IMR-90 (cell line): Measurements from ENCODE around the gene NACC2. TPM values are rescaled to one million over a fixed set of nuclear protein-coding genes. Genes with fewer than 3 reads are reported as not detected.

ENCODE experiments used
- ATAC-seq: fragments of 200-7000 bp; cut with Tn5 transposase; 2 replicates; pipeline ENCODE4 v1.9.1; 2020; ENCODE audit warnings: low read depth, mild to moderate bottlenecking, moderate library complexity
- BruUV-seq: library from RNA; stranded (reverse); fragments of 400-500 nt; replicated peaks from 2 replicates; lab custom pipeline; 2021; lab: Mats Ljungman, UMichigan
- CTCF ChIA-PET: fragments of 300-600 bp; formaldehyde crosslinking; extraction: SDS; loops from one replicate; lab custom pipeline; 2021; ENCODE audit warnings: antibody characterized with exemption; lab: Yijun Ruan, JAX
- POLR2A ChIA-PET: fragments of 300-600 bp; sonication (Branson Sonifier 250); formaldehyde crosslinking; loops from one replicate; lab custom pipeline; 2022; ENCODE audit warnings: antibody characterized with exemption; ENCODE audit not compliant: unreplicated experiment; lab: Charles Lee
- DNase-seq: peaks from one replicate; pipeline ENCODE4 v3.0.0; 2013
- H2AFZ ChIP-seq: replicated peaks from 2 replicates; pipeline ENCODE3; 2013; ENCODE audit warnings: low read length, mild to moderate bottlenecking; ENCODE audit not compliant: poor library complexity
- H2AK5ac ChIP-seq: 2 replicates; pipeline ENCODE4 v1.6.1; 2013; ENCODE audit warnings: low read depth, low read length, inconsistent platforms
- H2AK9ac ChIP-seq: replicated peaks from 2 replicates; pipeline ENCODE3; 2013; ENCODE audit warnings: mild to moderate bottlenecking, low read depth, low read length, moderate library complexity; ENCODE audit not compliant: poor library complexity
- H2BK120ac ChIP-seq: 2 replicates; pipeline ENCODE4 v1.6.1; 2013; ENCODE audit warnings: low read depth, low read length, inconsistent platforms
- H2BK15ac ChIP-seq: 3 replicates; pipeline ENCODE4 v1.6.1; 2013; ENCODE audit warnings: low read depth, low read length, inconsistent platforms
- H2BK20ac ChIP-seq: 2 replicates; pipeline ENCODE4 v1.6.1; 2013; ENCODE audit warnings: low read depth, mild to moderate bottlenecking, inconsistent platforms, low read length, moderate library complexity
- H2BK5ac ChIP-seq: 2 replicates; pipeline ENCODE4 v1.6.1; 2013; ENCODE audit warnings: mild to moderate bottlenecking, low read depth, low read length, inconsistent platforms; ENCODE audit not compliant: poor library complexity, severe bottlenecking
- H3K14ac ChIP-seq: replicated peaks from 2 replicates; pipeline ENCODE4 v1.6.1; 2013; ENCODE audit warnings: low read depth, low read length, inconsistent platforms
- H3K18ac ChIP-seq: 2 replicates; pipeline ENCODE4 v1.6.1; 2013; ENCODE audit warnings: low read depth, low read length, control low read depth
- H3K23ac ChIP-seq: 2 replicates; pipeline ENCODE4 v1.6.1; 2013; ENCODE audit warnings: low read depth, low read length, inconsistent platforms
- H3K27ac ChIP-seq: 2 replicates; pipeline ENCODE4 v1.5.1; 2013; ENCODE audit warnings: mild to moderate bottlenecking, control low read depth, low read length; ENCODE audit not compliant: insufficient read depth
- H3K27me3 ChIP-seq: 2 replicates; pipeline ENCODE4 v1.6.1; 2013; ENCODE audit warnings: low read length; ENCODE audit not compliant: control insufficient read depth, insufficient read depth
- H3K36me3 ChIP-seq: 2 replicates; pipeline ENCODE4 v1.6.1; 2013; ENCODE audit warnings: low read length, mixed read lengths; ENCODE audit not compliant: control insufficient read depth, insufficient read depth
- H3K4ac ChIP-seq: 2 replicates; pipeline ENCODE4 v1.6.1; 2013; ENCODE audit warnings: low read depth, low read length, inconsistent platforms
- H3K4me1 ChIP-seq: 2 replicates; pipeline ENCODE4 v1.6.1; 2013; ENCODE audit warnings: low read length, mixed read lengths; ENCODE audit not compliant: control insufficient read depth, insufficient read depth
- H3K4me2 ChIP-seq: 2 replicates; pipeline ENCODE4 v1.6.1; 2013; ENCODE audit warnings: low read depth, mild to moderate bottlenecking, control low read depth, low read length, moderate library complexity
- H3K4me3 ChIP-seq: 2 replicates; pipeline ENCODE4 v1.5.1; 2013; ENCODE audit warnings: low read depth, mild to moderate bottlenecking, control low read depth, low read length, moderate library complexity; ENCODE audit not compliant: insufficient read depth
- H3K56ac ChIP-seq: 2 replicates; pipeline ENCODE4 v1.6.1; 2013; ENCODE audit warnings: low read length, inconsistent platforms; ENCODE audit not compliant: insufficient read depth; ENCODE audit errors: extremely low read depth
- H3K79me1 ChIP-seq, 2 experiments: 2 replicates each; pipeline ENCODE4 v1.6.1; 2013; ENCODE audit warnings: low read length in 2 of 2, inconsistent platforms in 1 of 2, low read depth in 1 of 2
- H3K9ac ChIP-seq: 2 replicates; pipeline ENCODE4 v1.6.1; 2013; ENCODE audit warnings: low read depth, low read length, control low read depth
- H3K9me1 ChIP-seq: 2 replicates; pipeline ENCODE4 v1.6.1; 2013; ENCODE audit warnings: low read length, inconsistent platforms; ENCODE audit not compliant: insufficient read depth
- H3K9me3 ChIP-seq: 2 replicates; pipeline ENCODE4 v1.6.1; 2013; ENCODE audit warnings: low read length; ENCODE audit not compliant: control insufficient read depth, insufficient read depth
- H4K20me1 ChIP-seq: 2 replicates; pipeline ENCODE4 v1.6.1; 2013; ENCODE audit warnings: low read length, inconsistent platforms; ENCODE audit not compliant: insufficient read depth
- H4K5ac ChIP-seq: 2 replicates; pipeline ENCODE4 v1.6.1; 2013; ENCODE audit warnings: mild to moderate bottlenecking, low read depth, low read length, control low read depth
- H4K8ac ChIP-seq, 2 experiments: 2 replicates each; pipeline ENCODE4 v1.6.1; 2013; ENCODE audit warnings: low read depth in 2 of 2, low read length in 2 of 2, control low read depth in 1 of 2, inconsistent platforms in 1 of 2
- H4K91ac ChIP-seq: 2 replicates; pipeline ENCODE4 v1.6.1; 2013; ENCODE audit warnings: low read depth, low read length, inconsistent platforms; ENCODE audit not compliant: insufficient read depth
- BHLHE40 ChIP-seq: fragments of 150-350 bp; IDR thresholded peaks from 2 replicates; pipeline ENCODE4 v1.6.1; 2016; ENCODE audit warnings: mild to moderate bottlenecking, low read depth, low read length
- CEBPB ChIP-seq: IDR thresholded peaks from 2 replicates; pipeline ENCODE4 v1.6.1; 2012; ENCODE audit warnings: low read depth, low read length, improper control_type of control experiment
- MXI1 ChIP-seq: IDR thresholded peaks from 2 replicates; pipeline ENCODE4 v1.6.1; 2012; ENCODE audit warnings: low read depth, mild to moderate bottlenecking, low read length, moderate library complexity, borderline replicate concordance
- RAD21 ChIP-seq: IDR thresholded peaks from 2 replicates; pipeline ENCODE4 v1.6.1; 2012; ENCODE audit warnings: low read length, improper control_type of control experiment
- RFX5 ChIP-seq: IDR thresholded peaks from 2 replicates; pipeline ENCODE4 v1.8.0; 2012; ENCODE audit warnings: low read depth, mild to moderate bottlenecking, low read length, moderate library complexity
- WGBS, 2 experiments: methylation state at CpG; one replicate each; pipeline versions ENCODE4 v1.1.5 to v1.1.7; 2013; ENCODE audit warnings: missing lambda C conversion rate in 2 of 2; ENCODE audit not compliant: insufficient read length in 1 of 2; ENCODE audit errors: extremely low coverage in 2 of 2; 5-methylcytosine and 5-hydroxymethylcytosine counted together
- dilution Hi-C: fragments of 300-500 bp; cut with HindIII; formaldehyde crosslinking; loops from one replicate; pipeline ENCODE4 v1.14.3; 2018; ENCODE audit warnings: low sequenced_read_pairs; ENCODE audit not compliant: unreplicated experiment
- in situ Hi-C: fragments of 300-500 bp; cut with MboI; formaldehyde crosslinking; loops from 3 replicates; pipeline ENCODE4 v1.14.3; 2019; ENCODE audit warnings: low sequenced_read_pairs, inconsistent platforms, mixed read lengths
- intact Hi-C: fragments of 100-400 bp; cut with micrococcal nuclease; formaldehyde crosslinking; loops from 2 replicates; pipeline ENCODE4 v1.10.0; 2022
- polyA plus RNA-seq, 3 experiments: library from polyadenylated mRNA; depleted of rRNA; stranded (reverse); fragments of >200 nt; gene quantifications; 2 replicates each; pipeline ENCODE4 v1.2.3, GENCODE V29; 2012; ENCODE audit warnings: low replicate concordance in 1 of 3
- total RNA-seq: library from RNA; depleted of rRNA; stranded (reverse); fragments of >200 nt; gene quantifications from 2 replicates; pipeline ENCODE4 v1.2.3, GENCODE V29; 2012
- TF ChIP-seq, protein P1 (sequence below): conservative IDR thresholded peaks from 2 replicates; pipeline ENCODE4 v1.5.1; 2012; ENCODE audit warnings: mild to moderate bottlenecking, low read depth, low read length, improper control_type of control experiment
- TF ChIP-seq, protein P2 (sequence below): fragments of 150-350 bp; IDR thresholded peaks from 2 replicates; pipeline ENCODE4 v1.6.1; 2016; ENCODE audit warnings: low read depth, mild to moderate bottlenecking, low read length, moderate library complexity, borderline replicate concordance

Gene NACC2
- total and polyA plus RNA-seq, 2 of the 4 experiments (the other 2 are of a cell fraction): 7.9 to 19.0 TPM

DNA sequence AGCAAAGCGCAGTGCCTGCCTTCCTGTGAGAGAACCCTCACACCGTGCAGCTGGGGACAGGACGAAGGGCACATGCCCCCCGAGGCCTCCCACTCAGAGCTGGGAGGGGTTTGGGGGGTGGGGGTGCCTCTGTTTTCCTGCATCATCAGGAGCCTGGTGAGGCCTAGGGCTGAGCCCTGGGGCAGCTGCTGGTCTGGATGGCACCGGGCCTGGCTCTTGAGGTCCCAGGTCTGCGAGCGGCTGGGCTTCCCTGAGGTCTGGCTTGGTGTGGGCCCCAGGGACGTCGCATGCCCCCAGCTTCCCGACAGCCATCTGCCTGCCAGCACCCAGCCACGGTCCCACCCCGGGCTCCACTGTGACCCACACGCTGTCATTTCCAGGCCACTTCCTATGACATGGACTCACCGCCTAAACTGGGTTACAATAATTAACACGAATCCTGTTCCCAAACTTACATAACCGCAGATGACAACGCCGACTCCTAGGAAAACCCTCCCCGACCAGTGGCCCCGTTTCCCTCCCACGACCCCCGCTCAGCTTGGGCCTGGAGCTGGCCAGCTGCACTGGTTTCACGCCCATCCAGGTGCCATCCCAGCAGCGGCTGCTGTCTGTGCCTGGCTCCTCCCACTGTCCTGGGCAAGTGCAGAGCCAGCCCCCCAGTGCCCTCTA, 8.7 kb downstream of the NACC2 start:
- CTCF ChIA-PET: no interaction called here
- Histone ChIP-seq H2BK20ac (no peak overlapping the region), H3K79me1 (peaks cover 3 to 69% of the 10 kb centered on the region in 2 experiments; a peak in 3 of 4 replicates), H2AK5ac (no peak overlapping the region), H3K9me3 (no peaks in the 10 kb centered on the region), H3K4ac (no peak overlapping the region), H3K9ac (no peak overlapping the region), H3K14ac (no peak overlapping the region), H2AK9ac (peak overlapping the region; percentile 13), H3K9me1 (no peaks in the 10 kb centered on the region), H4K91ac (no peak overlapping the region), H3K27me3 (no peaks in the 10 kb centered on the region), H3K4me2 (no peak overlapping the region), H2BK15ac (no peak overlapping the region), H4K8ac (no peak overlapping the region), H3K56ac (no peak overlapping the region), H2BK120ac (no peak overlapping the region), H3K36me3 (peaks cover 2% of the 10 kb centered on the region; the same call in 1 of the 2 replicates), H3K4me1 (peaks cover 12% of the 10 kb centered on the region; the same call in 1 of the 2 replicates), H3K23ac (no peak overlapping the region), H4K20me1 (peaks cover 91% of the 10 kb centered on the region), H3K18ac (no peak overlapping the region), H2BK5ac (no peak overlapping the region), H3K4me3 (no peak overlapping the region), H3K27ac (no peak overlapping the region), H4K5ac (no peak overlapping the region), H2AFZ (no peak overlapping the region)
- WGBS, 2 experiments: 80% methylated on average over 9 of the region's 24 CpGs; no CpG with 5 or more reads in 1 of the 2 experiments
- ATAC-seq (no peak), DNase-seq (no peak)
- intact Hi-C loops (no loop called here), dilution Hi-C loops (no loop called here), in situ Hi-C loops (no loop called here)
- BruUV-seq: no TSS peak
- TF ChIP-seq MXI1 (no peak), BHLHE40 (no peak), RFX5 (no peak), CEBPB (no peak), RAD21 (no peak)
- TF ChIP-seq, protein P1, sequence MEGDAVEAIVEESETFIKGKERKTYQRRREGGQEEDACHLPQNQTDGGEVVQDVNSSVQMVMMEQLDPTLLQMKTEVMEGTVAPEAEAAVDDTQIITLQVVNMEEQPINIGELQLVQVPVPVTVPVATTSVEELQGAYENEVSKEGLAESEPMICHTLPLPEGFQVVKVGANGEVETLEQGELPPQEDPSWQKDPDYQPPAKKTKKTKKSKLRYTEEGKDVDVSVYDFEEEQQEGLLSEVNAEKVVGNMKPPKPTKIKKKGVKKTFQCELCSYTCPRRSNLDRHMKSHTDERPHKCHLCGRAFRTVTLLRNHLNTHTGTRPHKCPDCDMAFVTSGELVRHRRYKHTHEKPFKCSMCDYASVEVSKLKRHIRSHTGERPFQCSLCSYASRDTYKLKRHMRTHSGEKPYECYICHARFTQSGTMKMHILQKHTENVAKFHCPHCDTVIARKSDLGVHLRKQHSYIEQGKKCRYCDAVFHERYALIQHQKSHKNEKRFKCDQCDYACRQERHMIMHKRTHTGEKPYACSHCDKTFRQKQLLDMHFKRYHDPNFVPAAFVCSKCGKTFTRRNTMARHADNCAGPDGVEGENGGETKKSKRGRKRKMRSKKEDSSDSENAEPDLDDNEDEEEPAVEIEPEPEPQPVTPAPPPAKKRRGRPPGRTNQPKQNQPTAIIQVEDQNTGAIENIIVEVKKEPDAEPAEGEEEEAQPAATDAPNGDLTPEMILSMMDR: no peak
- TF ChIP-seq, protein P2, sequence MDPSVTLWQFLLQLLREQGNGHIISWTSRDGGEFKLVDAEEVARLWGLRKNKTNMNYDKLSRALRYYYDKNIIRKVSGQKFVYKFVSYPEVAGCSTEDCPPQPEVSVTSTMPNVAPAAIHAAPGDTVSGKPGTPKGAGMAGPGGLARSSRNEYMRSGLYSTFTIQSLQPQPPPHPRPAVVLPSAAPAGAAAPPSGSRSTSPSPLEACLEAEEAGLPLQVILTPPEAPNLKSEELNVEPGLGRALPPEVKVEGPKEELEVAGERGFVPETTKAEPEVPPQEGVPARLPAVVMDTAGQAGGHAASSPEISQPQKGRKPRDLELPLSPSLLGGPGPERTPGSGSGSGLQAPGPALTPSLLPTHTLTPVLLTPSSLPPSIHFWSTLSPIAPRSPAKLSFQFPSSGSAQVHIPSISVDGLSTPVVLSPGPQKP: no peak
- POLR2A ChIA-PET: no interaction called here
